Liver (tissue), 9 donors: ENCODE measurements around the gene CERT1. TPM values are rescaled to one million over a fixed set of nuclear protein-coding genes. Genes with fewer than 3 reads are reported as not detected.
A peak's percentile ranks its signal among the peaks of the same experiment; 100 is the strongest.

ENCODE experiments used
- DNase-seq: peaks from one replicate; pipeline ENCODE4 v3.0.0-alpha.2; 2017; ENCODE audit warnings: low spot score
- H3K27ac ChIP-seq, 2 donors: one replicate each; pipeline ENCODE4 v1.7.0; 2013; ENCODE audit warnings: inconsistent platforms in 2 of 2, low read length in 2 of 2, control low read depth in 1 of 2, low read depth in 1 of 2, mild to moderate bottlenecking in 1 of 2
- H3K27me3 ChIP-seq, 4 donors: one replicate each; pipeline versions ENCODE4 v1.6.1 to v1.7.0; 2013; ENCODE audit warnings: low read length in 3 of 4, inconsistent platforms in 1 of 4, mild to moderate bottlenecking in 1 of 4, moderate library complexity in 1 of 4; ENCODE audit not compliant: control insufficient read depth in 4 of 4, insufficient read depth in 4 of 4
- H3K36me3 ChIP-seq, 4 donors: one replicate each; pipeline versions ENCODE4 v1.6.1 to v1.7.0; 2013; ENCODE audit warnings: low read length in 3 of 4, mild to moderate bottlenecking in 3 of 4, low read depth in 1 of 4, moderate library complexity in 1 of 4; ENCODE audit not compliant: control insufficient read depth in 4 of 4, insufficient read depth in 3 of 4
- H3K4me1 ChIP-seq, 4 donors: one replicate each; pipeline versions ENCODE4 v1.6.1 to v1.7.0; 2013; ENCODE audit warnings: low read length in 3 of 4, mild to moderate bottlenecking in 3 of 4, moderate library complexity in 1 of 4; ENCODE audit not compliant: control insufficient read depth in 4 of 4, insufficient read depth in 4 of 4
- H3K4me3 ChIP-seq, 3 donors: one replicate each; pipeline versions ENCODE4 v1.6.1 to v1.7.0; 2013; ENCODE audit warnings: low read length in 3 of 3, control low read depth in 1 of 3, low read depth in 1 of 3, mild to moderate bottlenecking in 1 of 3
- H3K9ac ChIP-seq, 2 donors: one replicate each; pipeline ENCODE4 v1.7.0; 2013; ENCODE audit warnings: low read length in 2 of 2, mild to moderate bottlenecking in 2 of 2, moderate library complexity in 2 of 2, control low read depth in 1 of 2, low read depth in 1 of 2
- H3K9me3 ChIP-seq, 4 donors: one replicate each; pipeline versions ENCODE4 v1.6.1 to v1.7.0; 2013; ENCODE audit warnings: low read length in 3 of 4; ENCODE audit not compliant: control insufficient read depth in 4 of 4
- EGR1 ChIP-seq, 2 donors: IDR thresholded peaks; 2 replicates each; pipeline ENCODE4 v1.6.1; 2016 to 2018; ENCODE audit warnings: antibody characterized with exemption in 2 of 2, low read depth in 2 of 2
- FOXA1 ChIP-seq: IDR thresholded peaks from 2 replicates; pipeline ENCODE4 v1.6.1; 2016; ENCODE audit warnings: antibody characterized with exemption
- FOXA2 ChIP-seq: IDR thresholded peaks from 2 replicates; pipeline ENCODE4 v1.6.1; 2016; ENCODE audit warnings: antibody characterized with exemption
- HNF4A ChIP-seq, 2 donors: conservative IDR thresholded peaks; 2 replicates each; pipeline ENCODE4 v1.6.1; 2016; ENCODE audit warnings: antibody characterized with exemption in 2 of 2, mild to moderate bottlenecking in 2 of 2
- HNF4G ChIP-seq: IDR thresholded peaks from 2 replicates; pipeline ENCODE4 v1.6.1; 2016; ENCODE audit warnings: antibody characterized with exemption
- JUND ChIP-seq, 2 donors: IDR thresholded peaks; 2 replicates each; pipeline ENCODE4 v1.6.1; 2016; ENCODE audit warnings: antibody characterized with exemption in 2 of 2
- MAX ChIP-seq: IDR thresholded peaks from 2 replicates; pipeline ENCODE4 v1.6.1; 2016; ENCODE audit warnings: antibody characterized with exemption
- NR2F2 ChIP-seq: IDR thresholded peaks from 2 replicates; pipeline ENCODE4 v1.6.1; 2016; ENCODE audit warnings: antibody characterized with exemption
- RXRA ChIP-seq, 2 donors: IDR thresholded peaks; 2 replicates each; pipeline ENCODE4 v1.6.1; 2017 to 2018; ENCODE audit warnings: antibody characterized with exemption in 2 of 2, mild to moderate bottlenecking in 1 of 2
- SP1 ChIP-seq: IDR thresholded peaks from 2 replicates; pipeline ENCODE4 v1.6.1; 2018; ENCODE audit warnings: antibody characterized with exemption, mild to moderate bottlenecking
- TAF1 ChIP-seq: conservative IDR thresholded peaks from 2 replicates; pipeline ENCODE4 v1.6.1; 2016; ENCODE audit warnings: antibody characterized with exemption, mild to moderate bottlenecking
- ZBTB33 ChIP-seq: IDR thresholded peaks from 2 replicates; pipeline ENCODE4 v1.6.1; 2016; ENCODE audit warnings: antibody characterized with exemption
- WGBS: extraction: QIAGEN DNeasy Blood & Tissue Kit; methylation state at CpG from one replicate; pipeline ENCODE4 v1.1.7; 2013; 5-methylcytosine and 5-hydroxymethylcytosine counted together
- polyA plus RNA-seq, 2 donors: library from polyadenylated mRNA; stranded (reverse) in 1 of 2; unstranded in 1 of 2; fragments of 200-250 nt in 1 of 2; fragments of >200 nt in 1 of 2; fragmentation: Nextera tagmentation in 1 of 2; extraction: Ambion mirVana in 1 of 2; gene quantifications; one replicate each; pipeline versions ENCODE4 v1.2.1 to v1.2.3, GENCODE V29; 2013 to 2015
- total RNA-seq, 2 donors: library from RNA; depleted of rRNA; stranded (reverse); fragments of >200 nt; gene quantifications; one replicate each; pipeline ENCODE4 v1.2.3, GENCODE V29; 2014
- TF ChIP-seq, protein P1 (sequence below): IDR thresholded peaks from 2 replicates; pipeline ENCODE4 v1.6.1; 2016; ENCODE audit warnings: antibody characterized with exemption, mild to moderate bottlenecking
- donor health status: healthy.
- donor health status: healthy.
- donor health status: healthy.
- donor health status: healthy.
- donor health status: healthy.

CERT1 gene
- total and polyA plus RNA-seq, 4 donors, result 11.4 to 25.1 (median 16.8) TPM

DNA sequence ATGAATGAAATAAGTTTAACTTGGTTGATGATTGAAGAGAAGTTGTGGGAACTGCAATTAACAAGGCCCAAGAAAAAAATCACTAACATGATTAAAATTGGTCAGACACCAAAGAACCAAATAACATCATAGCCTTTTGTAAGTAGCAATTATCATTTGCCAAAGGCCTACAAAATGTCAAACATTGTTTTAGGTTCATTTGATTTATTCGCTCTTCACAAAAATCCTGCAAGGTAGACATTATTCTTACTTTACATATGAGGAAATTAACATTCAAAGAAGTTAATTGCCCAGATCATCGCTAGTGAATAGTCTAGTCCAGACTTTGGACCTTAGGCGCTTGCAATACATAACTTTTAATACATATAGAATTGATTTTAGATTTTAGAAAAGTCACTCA, 2.9 kb upstream of the CERT1 start:
- Histone ChIP-seq H3K27me3 (no peaks in the 10 kb centered on the region), H3K27ac (no peak overlapping the region), H3K4me1 (peaks cover 5 to 24% (median 14%) of the 10 kb centered on the region in 4 donors), H3K4me3 (no peak overlapping the region), H3K36me3 (no peaks in the 10 kb centered on the region), H3K9ac (no peak overlapping the region), H3K9me3 (no peaks in the 10 kb centered on the region)
- TF ChIP-seq NR2F2, result no peak
- no peak for TF ChIP-seq HNF4A (conservative IDR thresholded peaks at IDR 0.05)
- no peak for TF ChIP-seq JUND (IDR thresholded peaks at IDR 0.05)
- TF ChIP-seq ZBTB33, result no peak
- TF ChIP-seq FOXA1, result no peak
- TF ChIP-seq, protein P1, sequence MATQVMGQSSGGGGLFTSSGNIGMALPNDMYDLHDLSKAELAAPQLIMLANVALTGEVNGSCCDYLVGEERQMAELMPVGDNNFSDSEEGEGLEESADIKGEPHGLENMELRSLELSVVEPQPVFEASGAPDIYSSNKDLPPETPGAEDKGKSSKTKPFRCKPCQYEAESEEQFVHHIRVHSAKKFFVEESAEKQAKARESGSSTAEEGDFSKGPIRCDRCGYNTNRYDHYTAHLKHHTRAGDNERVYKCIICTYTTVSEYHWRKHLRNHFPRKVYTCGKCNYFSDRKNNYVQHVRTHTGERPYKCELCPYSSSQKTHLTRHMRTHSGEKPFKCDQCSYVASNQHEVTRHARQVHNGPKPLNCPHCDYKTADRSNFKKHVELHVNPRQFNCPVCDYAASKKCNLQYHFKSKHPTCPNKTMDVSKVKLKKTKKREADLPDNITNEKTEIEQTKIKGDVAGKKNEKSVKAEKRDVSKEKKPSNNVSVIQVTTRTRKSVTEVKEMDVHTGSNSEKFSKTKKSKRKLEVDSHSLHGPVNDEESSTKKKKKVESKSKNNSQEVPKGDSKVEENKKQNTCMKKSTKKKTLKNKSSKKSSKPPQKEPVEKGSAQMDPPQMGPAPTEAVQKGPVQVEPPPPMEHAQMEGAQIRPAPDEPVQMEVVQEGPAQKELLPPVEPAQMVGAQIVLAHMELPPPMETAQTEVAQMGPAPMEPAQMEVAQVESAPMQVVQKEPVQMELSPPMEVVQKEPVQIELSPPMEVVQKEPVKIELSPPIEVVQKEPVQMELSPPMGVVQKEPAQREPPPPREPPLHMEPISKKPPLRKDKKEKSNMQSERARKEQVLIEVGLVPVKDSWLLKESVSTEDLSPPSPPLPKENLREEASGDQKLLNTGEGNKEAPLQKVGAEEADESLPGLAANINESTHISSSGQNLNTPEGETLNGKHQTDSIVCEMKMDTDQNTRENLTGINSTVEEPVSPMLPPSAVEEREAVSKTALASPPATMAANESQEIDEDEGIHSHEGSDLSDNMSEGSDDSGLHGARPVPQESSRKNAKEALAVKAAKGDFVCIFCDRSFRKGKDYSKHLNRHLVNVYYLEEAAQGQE, result no peak
- no peak for TF ChIP-seq MAX
- no peak for TF ChIP-seq RXRA (IDR thresholded peaks at IDR 0.05)
- no peak for TF ChIP-seq TAF1
- DNase-seq, result no peak
- 99% methylated on average over 3 of the region's 3 CpGs for WGBS

- H3K36me3 ChIP-seq, result no peaks in the 10 kb centered on the region
- H3K27me3 ChIP-seq, result no peaks in the 10 kb centered on the region
- H3K9me3 ChIP-seq, result no peaks in the 10 kb centered on the region
- no peak for DNase-seq
- H3K4me1 ChIP-seq, result peaks cover 5 to 27% (median 15%) of the 10 kb centered on the region in 4 donors
- H3K4me3 ChIP-seq, result no peak overlapping the region
- 69% methylated on average over 1 of the region's 1 CpG for WGBS
- TF ChIP-seq HNF4G (no peak), SP1 (no peak), MAX (no peak)
- H3K27ac ChIP-seq, result no peak overlapping the region
- no peak overlapping the region for H3K9ac ChIP-seq
Observed at GRCh38 chr5:75513841-75514240, 2.4 kb upstream of the CERT1 start.

DNA sequence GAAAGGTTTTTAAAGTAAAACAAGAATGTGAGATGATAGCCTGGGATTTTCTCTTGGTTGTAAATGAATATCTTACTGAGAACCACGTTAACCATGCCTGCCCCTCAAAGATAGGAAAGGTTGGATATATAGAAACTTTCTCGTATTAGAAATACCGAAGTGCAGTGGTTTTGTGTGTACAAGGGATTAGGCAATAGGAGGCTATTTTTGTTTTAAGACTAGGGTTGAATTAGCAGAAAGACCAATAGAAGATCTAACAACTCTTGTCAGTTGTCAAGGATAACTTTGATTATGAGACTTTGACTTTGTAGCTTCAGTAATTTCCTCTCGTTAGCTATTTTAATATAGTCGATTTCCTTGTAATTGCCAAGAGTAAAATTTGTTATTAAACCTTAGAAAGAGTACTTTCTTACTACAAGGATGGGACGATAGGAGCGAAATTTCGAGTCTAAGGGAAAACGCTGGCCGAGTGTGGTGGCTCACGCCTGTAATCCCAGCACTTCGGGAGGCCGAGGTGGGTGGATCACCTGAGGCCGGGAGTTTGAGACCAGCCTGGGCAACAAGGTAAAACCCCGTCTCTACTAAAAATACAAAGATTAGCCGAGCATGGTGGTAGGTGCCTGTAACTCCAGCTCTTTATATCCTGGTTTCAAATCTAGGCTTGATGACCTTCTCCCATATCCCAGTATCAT, 1.1 kb upstream of the CERT1 start:
- peak overlapping the region; percentile 70 to 93 (median 82) for H3K4me3 ChIP-seq
- no peaks in the 10 kb centered on the region for H3K36me3 ChIP-seq
- 74% methylated on average over 16 of the region's 16 CpGs for WGBS
- peak overlapping the region; percentile 51 to 71 for H3K27ac ChIP-seq
- H3K9me3 ChIP-seq, result no peaks in the 10 kb centered on the region
- no peak for DNase-seq
- no peaks in the 10 kb centered on the region for H3K27me3 ChIP-seq
- H3K4me1 ChIP-seq, result peaks cover 5 to 33% (median 18%) of the 10 kb centered on the region in 4 donors
- H3K9ac ChIP-seq, result peak overlapping the region; percentile 26 to 82
- TF ChIP-seq FOXA2 (no peak), FOXA1 (no peak), ZBTB33 (no peak), EGR1 (IDR thresholded peaks at IDR 0.05; ENCODE audit: low read depth in 2 of 2) (no peak)
- TF ChIP-seq, protein P1, result no peak
